ENCODE results near the gene ATAD1.

Gene ATAD1

GRCh38 chr10:87713707-87714106 is 104.3 kb downstream of the ATAD1 start:
- DNase-seq (ENCODE audit: low spot score) = no peak

DNA sequence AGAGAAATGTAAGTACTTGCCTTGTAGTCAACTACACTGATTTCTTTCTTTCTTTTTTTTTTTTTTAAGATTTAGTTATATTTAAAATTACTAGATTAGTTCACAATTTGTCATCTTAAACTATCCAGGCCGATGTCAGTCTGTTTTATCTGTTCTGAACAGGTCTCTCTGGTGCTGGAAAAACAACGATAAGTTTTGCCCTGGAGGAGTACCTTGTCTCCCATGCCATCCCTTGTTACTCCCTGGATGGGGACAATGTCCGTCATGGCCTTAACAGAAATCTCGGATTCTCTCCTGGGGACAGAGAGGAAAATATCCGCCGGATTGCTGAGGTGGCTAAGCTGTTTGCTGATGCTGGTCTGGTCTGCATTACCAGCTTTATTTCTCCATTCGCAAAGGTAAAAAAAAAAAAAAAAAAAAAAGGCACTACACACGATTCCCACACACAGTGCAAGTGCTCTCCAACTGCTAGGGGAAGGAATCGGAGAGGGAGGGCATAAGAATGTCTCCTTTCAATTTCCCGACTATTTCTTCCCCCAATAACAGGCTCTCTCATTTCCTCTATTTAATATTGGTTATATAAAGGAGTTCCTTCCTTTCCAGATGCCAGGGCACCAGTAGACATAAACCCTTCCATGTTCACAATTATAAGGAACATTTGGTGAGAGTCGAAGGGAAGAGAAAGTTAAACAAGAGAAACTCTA is 105.0 kb downstream of the ATAD1 start:
- DNase-seq (ENCODE audit: low spot score) = no peak

GRCh38 chr10:87707254-87707653 is 110.8 kb downstream of the ATAD1 start:
- DNase-seq (ENCODE audit: low spot score) = no peak

- DNase-seq (ENCODE audit: low spot score) = no peak
Measured at GRCh38 chr10:87706731-87707130, 111.3 kb downstream of the ATAD1 start.

- no peak for DNase-seq (ENCODE audit: low spot score)
Measured at GRCh38 chr10:87705339-87705738, 112.7 kb downstream of the ATAD1 start.

- no peak for DNase-seq (ENCODE audit: low spot score)
Measured at GRCh38 chr10:87703771-87704170, 114.3 kb downstream of the ATAD1 start.

DNA sequence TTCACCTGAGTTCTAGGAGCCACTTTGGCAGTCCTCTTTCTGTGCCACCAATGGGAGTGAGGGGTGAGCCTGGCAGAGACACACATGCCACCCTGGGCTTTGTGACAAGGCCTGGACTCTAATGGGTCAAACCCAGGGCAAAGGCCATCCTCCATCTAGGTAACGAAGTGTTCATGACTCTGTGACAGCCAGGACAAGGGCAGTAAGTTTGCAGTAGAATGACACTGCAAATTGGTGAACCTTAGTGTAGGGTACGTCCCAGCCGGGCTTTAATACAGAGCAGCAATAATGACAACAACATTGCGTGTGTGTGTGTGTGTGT is 115.1 kb downstream of the ATAD1 start:
- no peak for DNase-seq (ENCODE audit: low spot score)

GRCh38 chr10:87702260-87702972 is 115.6 kb downstream of the ATAD1 start:
- no peak for DNase-seq (ENCODE audit: low spot score)
